H9 (cell line): ENCODE measurements around the gene NKD2. TPM values are rescaled to one million over a fixed set of nuclear protein-coding genes. Genes with fewer than 3 reads are reported as not detected.

Experiments
- DNase-seq: peaks from one replicate; pipeline ENCODE4 v3.0.0-alpha.2; 2017
- H2AFZ ChIP-seq: one replicate; pipeline ENCODE4 v1.6.1; 2013; ENCODE audit warnings: mild to moderate bottlenecking, low read length, control low read depth, moderate library complexity
- H2AK5ac ChIP-seq: 2 replicates; pipeline ENCODE4 v1.6.1; 2013; ENCODE audit warnings: low read length, control low read depth, mixed read lengths; ENCODE audit not compliant: insufficient read length
- H2BK120ac ChIP-seq: one replicate; pipeline ENCODE4 v1.6.1; 2013; ENCODE audit warnings: low read depth, mild to moderate bottlenecking, low read length, control low read depth, inconsistent platforms; ENCODE audit not compliant: poor library complexity, severe bottlenecking
- H2BK12ac ChIP-seq: 2 replicates; pipeline ENCODE4 v1.6.1; 2013; ENCODE audit warnings: low read length, control low read depth, mixed read lengths, low read depth; ENCODE audit not compliant: insufficient read length
- H2BK15ac ChIP-seq: 2 replicates; pipeline ENCODE4 v1.6.1; 2013; ENCODE audit warnings: low read depth, low read length, control low read depth
- H2BK20ac ChIP-seq: one replicate; pipeline ENCODE4 v1.6.1; 2013; ENCODE audit warnings: low read depth, mild to moderate bottlenecking, low read length, control low read depth, inconsistent platforms; ENCODE audit not compliant: poor library complexity, severe bottlenecking
- H2BK5ac ChIP-seq: 2 replicates; pipeline ENCODE4 v1.6.1; 2013; ENCODE audit warnings: low read length, control low read depth, mixed read lengths; ENCODE audit not compliant: insufficient read length
- H3K14ac ChIP-seq: 2 replicates; pipeline ENCODE4 v1.6.1; 2013; ENCODE audit warnings: low read length, control low read depth; ENCODE audit not compliant: insufficient read depth
- H3K18ac ChIP-seq: 2 replicates; pipeline ENCODE4 v1.6.1; 2013; ENCODE audit warnings: low read depth, mild to moderate bottlenecking, mixed read lengths, low read length, control low read depth; ENCODE audit not compliant: insufficient read length
- H3K23ac ChIP-seq: 2 replicates; pipeline ENCODE4 v1.6.1; 2013; ENCODE audit warnings: low read length, control low read depth, mixed read lengths, low read depth; ENCODE audit not compliant: insufficient read length
- H3K23me2 ChIP-seq: 2 replicates; pipeline ENCODE4 v1.6.1; 2013; ENCODE audit warnings: low read depth, mild to moderate bottlenecking, mixed read lengths, low read length, control low read depth; ENCODE audit not compliant: insufficient read length, poor library complexity, severe bottlenecking
- H3K27ac ChIP-seq: 2 replicates; pipeline ENCODE4 v1.5.1; 2013; ENCODE audit warnings: low read length, control low read depth, mixed read lengths, low read depth; ENCODE audit not compliant: insufficient read length
- H3K27me3 ChIP-seq: 2 replicates; pipeline ENCODE4 v1.6.1; 2013; ENCODE audit warnings: low read length, control low read depth, inconsistent platforms; ENCODE audit not compliant: insufficient read depth
- H3K4ac ChIP-seq: 2 replicates; pipeline ENCODE4 v1.6.1; 2013; ENCODE audit warnings: low read depth, mild to moderate bottlenecking, control low read depth, inconsistent platforms, low read length, moderate library complexity
- H3K4me1 ChIP-seq: 2 replicates; pipeline ENCODE4 v1.6.1; 2013; ENCODE audit warnings: low read length, control low read depth, inconsistent platforms; ENCODE audit not compliant: insufficient read depth
- H3K4me2 ChIP-seq: 2 replicates; pipeline ENCODE4 v1.6.1; 2013; ENCODE audit warnings: low read length, control low read depth, mixed read lengths; ENCODE audit not compliant: insufficient read length, insufficient read depth
- H3K56ac ChIP-seq: 2 replicates; pipeline ENCODE4 v1.6.1; 2013; ENCODE audit warnings: low read depth, mild to moderate bottlenecking, mixed read lengths, low read length, control low read depth; ENCODE audit not compliant: insufficient read length
- H3K79me1 ChIP-seq: 2 replicates; pipeline ENCODE4 v1.6.1; 2013; ENCODE audit warnings: low read depth, mild to moderate bottlenecking, moderate library complexity, low read length, control low read depth, inconsistent platforms; ENCODE audit not compliant: insufficient read depth, poor library complexity, severe bottlenecking
- H3K79me2 ChIP-seq: 2 replicates; pipeline ENCODE4 v1.6.1; 2013; ENCODE audit warnings: low read length, control low read depth, inconsistent platforms; ENCODE audit not compliant: insufficient read depth
- H3K9ac ChIP-seq: 2 replicates; pipeline ENCODE4 v1.6.1; 2013; ENCODE audit warnings: low read length, control low read depth, mixed read lengths; ENCODE audit not compliant: insufficient read length; ENCODE audit errors: extremely low read depth
- H3K9me3 ChIP-seq: one replicate; pipeline ENCODE4 v1.6.1; 2013; ENCODE audit warnings: low read depth, low read length, inconsistent platforms; ENCODE audit not compliant: control insufficient read depth
- H3T11ph ChIP-seq: one replicate; pipeline ENCODE4 v1.6.1; 2013; ENCODE audit warnings: mild to moderate bottlenecking, low read length, control low read depth, inconsistent platforms
- H4K20me1 ChIP-seq: one replicate; pipeline ENCODE4 v1.6.1; 2013; ENCODE audit not compliant: control insufficient read depth, insufficient read length, insufficient read depth
- H4K5ac ChIP-seq: 2 replicates; pipeline ENCODE4 v1.6.1; 2013; ENCODE audit warnings: low read depth, mild to moderate bottlenecking, mixed read lengths, low read length, control low read depth; ENCODE audit not compliant: insufficient read length
- H4K8ac ChIP-seq: replicated peaks from 2 replicates; pipeline ENCODE4 v1.6.1; 2013; ENCODE audit warnings: low read length, control low read depth, mixed read lengths, low read depth; ENCODE audit not compliant: insufficient read length
- H4K91ac ChIP-seq: 2 replicates; pipeline ENCODE4 v1.6.1; 2013; ENCODE audit warnings: low read depth, mild to moderate bottlenecking, moderate library complexity, mixed read lengths, low read length, control low read depth; ENCODE audit not compliant: insufficient read length
- H3K27ac Mint-ChIP-seq, 3 experiments: 2 replicates in 2 of 3; 3 replicates in 1 of 3; pipeline ENCODE4 v1.8.0; 2020 to 2021; ENCODE audit warnings: mixed read lengths in 3 of 3, mild to moderate bottlenecking in 1 of 3, moderate library complexity in 1 of 3
- H3K27me3 Mint-ChIP-seq: 2 replicates; pipeline ENCODE4 v1.8.0; 2021; ENCODE audit warnings: low read depth, mild to moderate bottlenecking, moderate library complexity, mixed read lengths
- H3K36me3 Mint-ChIP-seq, 3 experiments: 2 replicates in 2 of 3; 3 replicates in 1 of 3; pipeline ENCODE4 v1.8.0; 2020 to 2021; ENCODE audit warnings: low read depth in 3 of 3, mixed read lengths in 3 of 3; ENCODE audit not compliant: insufficient read depth in 1 of 3
- H3K4me1 Mint-ChIP-seq, 2 experiments: 2 replicates each; pipeline ENCODE4 v1.8.0; 2020; ENCODE audit warnings: mixed read lengths in 2 of 2
- H3K4me3 Mint-ChIP-seq, 2 experiments: 2 replicates in 1 of 2; 3 replicates in 1 of 2; pipeline ENCODE4 v1.8.0; 2020 to 2021; ENCODE audit warnings: mild to moderate bottlenecking in 2 of 2, mixed read lengths in 2 of 2, moderate library complexity in 1 of 2
- H3K9me3 Mint-ChIP-seq, 2 experiments: 2 replicates in 1 of 2; 3 replicates in 1 of 2; pipeline ENCODE4 v1.8.0; 2020; ENCODE audit warnings: mild to moderate bottlenecking in 2 of 2, mixed read lengths in 2 of 2, moderate library complexity in 1 of 2
- WGBS: extraction: QIAGEN DNeasy Blood & Tissue Kit; methylation state at CpG from one replicate; pipeline ENCODE4 v1.1.7; 2013; ENCODE audit warnings: missing lambda C conversion rate, low lambda C conversion rate, mixed read lengths; ENCODE audit not compliant: insufficient read length; ENCODE audit errors: extremely low coverage; 5-methylcytosine and 5-hydroxymethylcytosine counted together
- total RNA-seq: library from RNA; stranded (reverse); gene quantifications from 2 replicates; pipeline ENCODE4 v1.2.1, GENCODE V29; 2021
- TF ChIP-seq, protein P1 (sequence below): fragments of 200-600 bp; sonication (generic); conservative IDR thresholded peaks from 3 replicates; pipeline ENCODE4 v1.8.0; 2021; ENCODE audit warnings: antibody characterized with exemption, mild to moderate bottlenecking

Gene NKD2
- total RNA-seq, 1 experiment from 2014 or later: 7.3 TPM

GRCh38 chr5:1034986-1035385, 26.4 kb downstream of the NKD2 start:
- no peaks in the 10 kb centered on the region for H3K27me3 ChIP-seq
- Mint-ChIP-seq H3K27me3 (peaks cover 2% of the 10 kb centered on the region; the same call in 1 of the 2 replicates), H3K4me1 (peaks cover 6 to 12% of the 10 kb centered on the region in 2 experiments; a peak in 3 of 4 replicates), H3K9me3 (peaks cover 3% of the 10 kb centered on the region in 2 experiments; a peak in 3 of 5 replicates), H3K27ac (no peak overlapping the region; a peak in 2 of 7 replicates), H3K4me3 (peak overlapping the region in 1 of 2 experiments; percentile 0; a peak in 1 of 5 replicates), H3K36me3 (peaks cover 3 to 12% (median 6%) of the 10 kb centered on the region in 3 experiments; a peak in 5 of 7 replicates)
- no peak overlapping the region for H3K4ac ChIP-seq
- H2AFZ ChIP-seq: no peak overlapping the region
- H3K14ac ChIP-seq: no peak overlapping the region
- no peak overlapping the region for H4K8ac ChIP-seq
- DNase-seq: no peak
- no peak overlapping the region for H2BK15ac ChIP-seq
- no peaks in the 10 kb centered on the region for H3K9me3 ChIP-seq
- H3K27ac ChIP-seq: no peak overlapping the region
- no peak overlapping the region for H2AK5ac ChIP-seq
- H2BK20ac ChIP-seq: no peak overlapping the region
- no peak overlapping the region for H3K23ac ChIP-seq
- H3K4me1 ChIP-seq: no peaks in the 10 kb centered on the region
- no peak overlapping the region for H2BK120ac ChIP-seq
- TF ChIP-seq, protein P1, sequence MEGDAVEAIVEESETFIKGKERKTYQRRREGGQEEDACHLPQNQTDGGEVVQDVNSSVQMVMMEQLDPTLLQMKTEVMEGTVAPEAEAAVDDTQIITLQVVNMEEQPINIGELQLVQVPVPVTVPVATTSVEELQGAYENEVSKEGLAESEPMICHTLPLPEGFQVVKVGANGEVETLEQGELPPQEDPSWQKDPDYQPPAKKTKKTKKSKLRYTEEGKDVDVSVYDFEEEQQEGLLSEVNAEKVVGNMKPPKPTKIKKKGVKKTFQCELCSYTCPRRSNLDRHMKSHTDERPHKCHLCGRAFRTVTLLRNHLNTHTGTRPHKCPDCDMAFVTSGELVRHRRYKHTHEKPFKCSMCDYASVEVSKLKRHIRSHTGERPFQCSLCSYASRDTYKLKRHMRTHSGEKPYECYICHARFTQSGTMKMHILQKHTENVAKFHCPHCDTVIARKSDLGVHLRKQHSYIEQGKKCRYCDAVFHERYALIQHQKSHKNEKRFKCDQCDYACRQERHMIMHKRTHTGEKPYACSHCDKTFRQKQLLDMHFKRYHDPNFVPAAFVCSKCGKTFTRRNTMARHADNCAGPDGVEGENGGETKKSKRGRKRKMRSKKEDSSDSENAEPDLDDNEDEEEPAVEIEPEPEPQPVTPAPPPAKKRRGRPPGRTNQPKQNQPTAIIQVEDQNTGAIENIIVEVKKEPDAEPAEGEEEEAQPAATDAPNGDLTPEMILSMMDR: no peak
- no peak overlapping the region for H3K9ac ChIP-seq
- no peaks in the 10 kb centered on the region for H3K79me2 ChIP-seq
- 100% methylated on average over 2 of the region's 2 CpGs for WGBS
- H4K91ac ChIP-seq: no peak overlapping the region
- H3K18ac ChIP-seq: no peak overlapping the region
- no peak overlapping the region for H3K56ac ChIP-seq
- H4K20me1 ChIP-seq: no peaks in the 10 kb centered on the region
- H3T11ph ChIP-seq: no peak overlapping the region
- H3K4me2 ChIP-seq: no peak overlapping the region
- no peak overlapping the region for H4K5ac ChIP-seq
- no peaks in the 10 kb centered on the region for H3K23me2 ChIP-seq
- H2BK5ac ChIP-seq: no peak overlapping the region
- H3K79me1 ChIP-seq: no peaks in the 10 kb centered on the region
- no peak overlapping the region for H2BK12ac ChIP-seq
